ENCODE data around the gene KCNK2.

Gene KCNK2

GRCh38 chr1:215260711-215261110, 178.2 kb downstream of the KCNK2 start:
- DNase-seq: no peak

- no peak for DNase-seq
Observed at GRCh38 chr1:215262106-215262505, 179.6 kb downstream of the KCNK2 start.

- no peak for DNase-seq
Observed at GRCh38 chr1:215263636-215264035, 181.1 kb downstream of the KCNK2 start.

- no peak for DNase-seq
Observed at GRCh38 chr1:215264649-215265048, 182.1 kb downstream of the KCNK2 start.

GRCh38 chr1:215267495-215267894, 185.0 kb downstream of the KCNK2 start:
- no peak for DNase-seq

GRCh38 chr1:215269955-215270354, 187.4 kb downstream of the KCNK2 start:
- DNase-seq: no peak

GRCh38 chr1:215273838-215274516, 191.4 kb downstream of the KCNK2 start:
- DNase-seq: no peak

GRCh38 chr1:215276582-215276981, 194.0 kb downstream of the KCNK2 start:
- no peak for DNase-seq

- no peak for DNase-seq
Observed at GRCh38 chr1:215277532-215277931, 195.0 kb downstream of the KCNK2 start.

GRCh38 chr1:215279682-215280081, 197.1 kb downstream of the KCNK2 start:
- DNase-seq: no peak

GRCh38 chr1:215282557-215282956, 200.0 kb downstream of the KCNK2 start:
- no peak for DNase-seq

GRCh38 chr1:215285013-215285800, 202.7 kb downstream of the KCNK2 start:
- DNase-seq: no peak

Data from effector CD8-positive, alpha-beta T cell (primary cell).